HG03575 (cell line): ENCODE data around the gene CR2.

Experiments
- ATAC-seq: cut with Tn5 transposase; IDR thresholded peaks from one replicate; pipeline ENCODE4 v1.9.1; 2021; ENCODE audit not compliant: unreplicated experiment, insufficient number of reproducible peaks, low FRiP score; ENCODE audit errors: extremely low read depth

Gene CR2

DNA sequence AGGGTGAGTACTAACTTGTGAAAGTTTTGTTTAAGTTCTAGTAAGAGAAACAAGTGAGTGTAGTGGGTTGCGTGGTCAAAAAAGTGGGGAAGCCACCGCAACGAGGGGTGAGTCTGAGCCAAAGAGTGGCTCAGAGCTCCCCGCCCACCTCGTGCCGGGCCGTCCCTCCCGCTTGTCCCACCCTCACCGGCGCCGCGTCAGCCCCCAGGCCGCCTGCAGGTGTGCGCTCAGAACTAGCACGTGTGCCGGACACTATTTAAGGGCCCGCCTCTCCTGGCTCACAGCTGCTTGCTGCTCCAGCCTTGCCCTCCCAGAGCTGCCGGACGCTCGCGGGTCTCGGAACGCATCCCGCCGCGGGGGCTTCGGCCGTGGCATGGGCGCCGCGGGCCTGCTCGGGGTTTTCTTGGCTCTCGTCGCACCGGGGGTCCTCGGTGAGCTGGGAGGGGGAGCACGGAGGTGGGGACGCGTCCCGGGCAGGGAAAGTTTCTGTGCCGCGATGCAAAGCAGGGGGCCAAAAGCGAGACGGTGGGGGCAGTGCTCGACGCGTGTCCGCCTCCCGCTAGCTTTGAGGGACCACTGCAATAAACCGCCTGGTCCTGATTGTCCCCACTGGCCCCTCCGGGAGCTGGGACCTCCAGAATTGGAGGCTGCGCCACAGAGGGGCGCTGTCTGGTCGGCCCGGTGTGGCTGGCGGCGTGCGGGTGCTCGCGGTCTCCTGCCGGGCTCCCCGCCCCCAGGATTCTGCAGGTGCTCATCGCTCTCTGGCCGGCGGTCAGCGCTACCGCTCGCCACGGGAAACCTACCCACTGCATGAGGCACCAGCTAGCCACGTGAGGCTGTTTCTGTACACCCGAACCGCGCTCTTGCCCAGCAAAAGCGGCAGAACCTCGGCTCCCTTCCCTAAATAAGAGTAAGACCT lies at the start of gene CR2:
CR2 (plus strand) TSS at position 283 of the 919 bp plus-strand sequence; CDS start at position 374, 91 bp downstream.
- no peak for ATAC-seq

DNA sequence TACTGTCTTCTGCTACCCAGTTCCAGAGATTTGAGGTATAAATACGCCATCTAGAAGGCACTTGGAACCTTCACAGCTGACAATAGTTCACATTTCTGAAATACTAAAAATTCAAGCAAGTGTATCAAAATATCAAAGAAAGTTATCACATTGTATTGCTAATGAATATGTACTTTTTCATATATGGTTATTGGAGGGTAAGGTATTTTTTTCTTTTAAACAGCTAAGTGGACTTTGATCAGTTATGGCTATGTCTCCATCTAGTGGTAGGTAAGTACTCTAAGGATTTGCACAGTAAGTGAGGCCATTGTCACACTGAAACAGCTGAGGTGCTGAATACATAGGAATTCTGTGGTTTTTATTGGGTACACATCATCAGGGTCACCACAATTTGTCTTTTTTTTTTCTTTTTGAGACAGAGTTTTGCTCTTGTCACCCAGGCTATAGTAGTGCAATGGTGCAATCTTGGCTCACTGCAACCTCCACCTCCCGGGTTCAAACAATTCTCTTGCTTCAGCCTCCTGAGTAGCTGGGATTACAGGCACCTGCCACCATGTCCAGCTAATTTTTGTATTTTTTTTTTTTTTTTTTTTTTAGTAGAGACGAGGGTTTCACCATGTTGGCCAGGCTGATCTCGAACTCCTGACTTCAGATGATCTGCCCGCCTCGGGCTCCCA lies 49.1 kb upstream of the CR2 start:
- ATAC-seq = no peak

DNA sequence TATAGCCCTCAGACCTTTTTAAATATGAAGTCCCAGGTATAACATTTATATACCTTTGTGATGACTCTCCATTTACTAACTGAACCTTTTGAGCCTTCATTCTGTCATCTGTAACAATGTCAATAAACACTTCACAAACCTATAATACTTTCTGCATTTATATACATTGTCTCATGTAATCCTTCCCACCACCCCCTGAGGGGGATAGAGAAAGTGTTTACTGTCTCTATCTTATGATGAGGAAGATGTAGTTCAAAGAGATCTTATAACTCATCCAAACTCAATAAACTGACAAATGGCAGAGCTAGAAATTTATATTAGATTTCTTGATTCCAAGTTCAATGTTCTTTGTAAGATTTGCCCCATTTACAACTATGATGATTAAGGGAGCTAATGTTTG lies 48.3 kb upstream of the CR2 start:
- ATAC-seq = no peak

DNA sequence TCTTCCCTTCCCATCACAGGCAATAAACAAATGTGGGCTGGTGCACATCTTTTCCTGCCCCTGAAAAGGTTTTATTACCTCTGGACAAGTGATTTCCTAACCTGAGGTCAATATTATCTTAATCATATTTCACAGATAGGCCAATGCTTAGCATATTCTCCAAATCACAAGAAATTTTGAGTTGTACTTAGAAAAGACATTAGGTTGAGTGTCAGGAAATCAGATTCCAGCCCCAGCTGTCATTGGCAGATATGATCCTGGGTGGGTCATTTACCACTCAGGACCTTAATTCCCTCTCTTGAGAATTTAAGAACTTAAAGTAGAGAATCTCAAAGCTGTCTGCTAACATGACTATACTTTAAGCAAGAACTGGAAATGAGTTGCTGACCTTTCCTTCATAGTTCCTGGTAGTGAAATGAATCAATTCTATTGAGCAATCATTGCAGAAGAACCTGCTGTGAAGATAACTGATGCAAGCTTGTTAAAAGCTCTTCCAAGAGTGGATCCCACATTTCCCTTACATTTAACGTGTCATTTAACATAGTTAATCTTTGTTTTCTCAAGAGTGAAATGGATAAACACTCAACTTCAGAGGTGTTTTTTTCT lies 46.4 kb upstream of the CR2 start:
- no peak for ATAC-seq

DNA sequence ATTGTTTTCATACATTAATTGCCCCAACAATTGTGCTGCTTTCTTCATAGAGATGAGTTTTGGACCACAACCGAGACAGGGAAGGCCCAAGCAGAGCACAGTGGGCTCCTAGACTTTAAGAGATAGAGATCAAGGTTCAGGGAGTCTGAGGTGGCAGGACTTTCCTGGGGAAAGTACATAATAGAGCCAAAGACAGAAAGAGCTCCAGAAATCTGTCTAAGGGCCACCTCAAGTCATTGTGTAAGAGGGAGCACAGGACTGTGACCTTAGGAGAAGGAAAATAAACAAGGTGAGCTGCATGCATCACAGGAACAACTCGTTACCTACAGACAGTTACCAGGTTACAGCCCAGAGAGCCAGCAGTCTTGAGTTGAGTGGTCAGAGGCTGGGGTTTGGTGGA lies 41.3 kb upstream of the CR2 start:
- ATAC-seq = no peak

DNA sequence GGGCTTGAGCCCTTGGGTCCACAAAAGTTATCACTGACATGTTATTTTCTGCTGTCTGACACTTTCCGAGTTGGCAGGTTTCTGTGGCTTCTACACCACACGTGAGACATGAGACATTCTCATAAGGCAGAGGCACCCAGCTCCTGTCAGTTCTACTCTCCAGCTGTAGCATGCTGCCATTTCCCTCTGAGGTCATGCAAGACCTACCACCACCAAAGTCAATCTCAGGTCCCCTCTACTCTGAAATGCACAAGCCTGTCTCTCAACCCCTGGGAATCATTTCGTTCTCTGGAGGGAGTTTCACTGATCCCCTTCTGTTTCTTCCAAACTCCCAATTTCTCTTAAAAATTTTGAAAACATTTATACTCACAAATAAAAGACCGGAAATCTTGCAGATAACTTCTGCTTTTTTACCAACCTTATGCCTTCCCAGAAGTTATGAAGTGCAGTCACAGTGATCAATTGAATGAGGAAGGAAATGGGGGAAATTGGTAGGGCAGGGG lies 39.5 kb upstream of the CR2 start:
- ATAC-seq = peak; percentile 74

DNA sequence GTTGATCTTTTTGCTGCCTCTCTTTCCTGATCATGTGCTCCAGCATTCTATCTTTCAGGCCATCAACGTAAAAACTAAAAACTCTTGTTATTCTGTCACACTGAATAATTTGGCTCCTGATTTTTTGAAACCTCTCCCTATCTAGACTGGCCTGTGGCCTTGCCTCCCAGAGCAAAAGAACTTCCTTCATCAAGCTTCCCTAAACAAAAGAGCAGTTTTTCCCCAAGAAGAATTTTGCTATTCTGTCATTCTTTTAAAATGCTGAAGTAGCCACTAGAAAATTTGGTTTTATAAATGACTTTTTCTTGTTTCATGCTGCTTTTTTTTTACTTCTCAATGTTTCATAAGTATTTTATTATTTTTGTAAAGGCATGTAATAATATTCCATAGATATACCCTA lies 37.1 kb upstream of the CR2 start:
- no peak for ATAC-seq

DNA sequence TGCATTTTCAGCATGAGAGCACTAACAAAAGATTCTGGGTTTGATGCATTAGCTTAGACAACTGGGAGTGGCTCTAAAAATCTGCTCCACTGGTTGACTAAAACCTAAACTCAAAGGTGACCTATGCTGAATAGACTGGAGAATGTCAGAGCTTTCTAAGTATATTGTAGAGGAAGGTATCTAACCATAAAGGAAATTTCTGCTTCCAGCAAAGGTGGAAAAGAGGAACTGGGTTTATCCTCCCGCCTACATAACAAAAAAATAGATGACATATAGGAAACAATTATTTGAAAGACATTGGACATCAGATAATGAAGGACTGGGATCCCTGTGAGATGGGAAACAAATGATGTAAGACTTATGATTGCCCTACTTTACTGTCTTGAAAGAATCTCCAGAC lies 35.8 kb upstream of the CR2 start:
- no peak for ATAC-seq

DNA sequence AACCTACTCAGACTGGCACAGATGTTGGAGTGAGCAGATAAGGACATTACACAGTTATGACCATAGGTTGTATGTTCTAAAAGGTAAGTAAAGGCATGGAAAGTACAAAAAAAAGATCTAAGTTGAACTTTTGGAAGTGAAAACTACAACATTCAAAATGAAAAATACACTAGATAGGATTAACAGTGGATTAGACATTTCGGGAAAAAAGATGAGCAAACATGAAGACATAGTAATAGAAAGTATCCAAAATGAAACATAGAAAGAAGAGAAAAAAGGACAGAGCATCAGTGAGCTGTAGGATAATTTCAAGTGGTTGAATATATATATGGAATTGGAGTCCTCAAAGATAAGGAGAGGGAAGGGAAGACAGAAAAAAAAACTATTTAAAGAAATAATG lies 34.0 kb upstream of the CR2 start:
- no peak for ATAC-seq

DNA sequence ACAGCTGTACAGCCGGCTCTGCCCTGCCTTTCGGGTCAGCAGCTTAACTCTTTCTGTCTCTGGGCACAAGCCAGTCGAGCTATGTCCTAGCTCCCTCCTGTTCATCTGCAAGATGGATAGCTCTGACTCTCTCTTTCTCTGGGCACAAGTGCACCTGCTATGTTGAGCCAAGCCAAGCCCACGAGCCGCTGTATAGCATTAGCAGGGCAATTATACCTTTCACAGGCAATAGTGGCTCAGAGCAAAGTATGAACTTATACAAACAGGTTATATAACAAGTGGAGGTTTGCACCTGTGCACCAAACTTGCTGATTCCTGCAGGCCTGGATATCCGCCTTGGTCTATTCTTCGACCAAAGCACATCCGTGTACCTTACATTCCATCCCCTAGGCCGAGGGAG lies 33.0 kb upstream of the CR2 start:
- ATAC-seq = no peak

DNA sequence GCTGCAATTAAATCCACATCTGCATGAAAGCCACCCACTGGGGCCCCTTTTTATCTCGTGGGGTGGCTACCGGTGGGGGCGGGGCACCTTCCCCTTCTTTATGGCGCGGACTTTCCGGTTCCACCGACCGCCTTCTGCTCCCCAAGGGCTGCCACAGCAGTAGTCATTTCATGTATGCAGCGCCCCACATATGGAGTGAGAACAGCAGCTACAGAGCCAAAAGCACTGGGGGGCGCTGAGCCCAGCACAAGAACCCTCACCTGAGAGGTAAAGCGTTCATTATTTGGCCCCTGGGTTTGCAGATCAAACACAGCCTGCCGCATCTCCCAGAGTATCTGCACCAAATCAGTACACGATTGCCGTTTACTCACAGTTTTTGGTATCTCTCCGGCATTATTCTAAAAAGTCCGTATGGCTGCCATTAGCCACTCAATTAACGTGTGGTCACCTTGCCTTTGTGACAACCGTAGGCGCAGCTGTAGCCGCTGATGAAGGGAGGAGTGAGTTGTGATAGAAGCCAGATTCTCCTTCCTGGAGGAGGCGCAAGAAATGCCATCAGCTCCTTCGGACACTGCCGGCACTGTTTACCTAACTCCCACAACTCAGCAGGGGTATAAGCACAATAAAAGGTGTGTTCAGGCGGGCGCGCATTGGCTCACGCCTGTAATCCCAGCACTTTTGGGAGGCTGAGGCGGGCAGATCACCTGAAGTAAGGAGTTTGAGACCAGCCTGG lies 30.4 kb upstream of the CR2 start:
- ATAC-seq = no peak

DNA sequence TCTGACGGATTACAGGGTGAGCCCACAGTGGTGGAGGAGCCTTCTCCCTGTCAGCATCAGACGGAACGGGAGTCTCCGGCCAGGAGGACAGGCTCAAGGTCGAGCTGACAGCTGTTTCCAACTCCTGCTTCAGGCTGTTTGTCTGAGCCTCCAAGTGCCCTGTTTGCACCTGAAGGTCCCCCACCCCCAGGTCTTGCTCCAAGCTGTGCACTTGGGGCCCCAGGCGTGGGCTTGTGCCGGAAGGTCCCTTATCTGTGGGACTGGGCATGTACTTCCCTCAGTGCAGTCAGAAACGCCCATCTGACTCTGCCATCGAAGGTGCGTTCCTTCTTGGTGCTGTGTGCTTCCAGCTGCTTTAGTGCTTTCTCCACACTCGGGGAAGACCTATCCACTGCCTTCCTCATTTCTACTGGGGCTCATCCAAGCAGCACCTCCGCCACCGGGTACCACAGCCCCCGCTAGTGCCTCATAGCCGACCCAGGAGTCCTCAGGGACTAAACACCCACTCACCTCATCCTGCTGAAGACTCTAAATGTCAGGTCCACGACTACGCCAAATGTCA lies 29.5 kb upstream of the CR2 start:
- no peak for ATAC-seq

DNA sequence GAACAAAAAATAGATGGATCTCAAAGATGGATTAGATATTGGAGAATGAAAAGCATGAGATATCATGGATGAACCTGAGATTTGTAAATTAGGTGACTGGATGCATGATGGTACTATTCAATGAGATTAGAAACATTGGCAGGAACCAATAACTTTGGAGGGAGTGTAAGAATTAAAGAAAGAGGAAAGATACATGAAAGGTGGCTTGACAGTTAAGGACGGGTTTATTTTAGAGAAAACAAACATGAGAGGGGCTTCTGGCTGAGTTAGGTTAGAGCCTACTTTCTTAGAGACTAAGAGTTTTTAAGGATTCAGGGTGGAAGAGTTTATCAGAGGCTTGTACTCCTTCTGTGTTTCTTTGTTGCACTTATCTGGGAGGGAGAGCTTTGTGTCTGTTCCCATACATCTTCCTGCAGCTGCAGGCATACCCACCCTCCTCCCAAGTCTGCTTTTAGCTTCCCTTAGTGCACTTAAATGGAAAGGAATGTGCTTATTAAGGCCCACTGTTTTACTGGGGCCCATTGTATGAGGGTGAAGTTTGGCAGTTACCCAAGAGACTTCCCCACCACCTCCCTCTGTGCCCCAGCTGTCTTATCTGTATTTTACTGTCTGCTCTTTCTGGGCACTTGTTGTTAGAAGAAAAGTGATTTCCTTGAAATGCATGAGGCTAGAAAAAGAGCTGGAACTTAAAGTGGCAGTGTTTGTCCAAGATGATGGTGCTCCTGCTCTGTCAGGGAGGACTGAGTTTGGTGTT lies 26.1 kb upstream of the CR2 start:
- no peak for ATAC-seq

DNA sequence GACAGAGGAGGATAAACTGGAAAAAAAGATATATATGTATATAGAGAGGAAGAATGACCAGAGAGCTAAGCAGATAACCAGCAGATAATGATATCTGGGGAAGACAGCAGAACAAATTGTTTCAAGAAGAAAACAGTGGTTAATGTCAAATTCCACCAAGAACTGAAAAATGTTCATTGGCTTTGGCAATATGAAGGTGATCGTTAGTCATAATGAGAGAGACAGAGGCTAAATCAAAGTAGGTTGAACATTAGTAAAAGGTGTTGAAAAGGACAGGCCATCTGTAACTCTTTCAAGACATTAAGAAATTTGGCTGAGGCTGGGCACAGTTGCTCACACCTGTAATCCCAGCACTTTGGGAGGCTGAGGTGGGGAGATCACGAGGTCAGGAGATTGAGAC lies 25.3 kb upstream of the CR2 start:
- ATAC-seq = no peak

DNA sequence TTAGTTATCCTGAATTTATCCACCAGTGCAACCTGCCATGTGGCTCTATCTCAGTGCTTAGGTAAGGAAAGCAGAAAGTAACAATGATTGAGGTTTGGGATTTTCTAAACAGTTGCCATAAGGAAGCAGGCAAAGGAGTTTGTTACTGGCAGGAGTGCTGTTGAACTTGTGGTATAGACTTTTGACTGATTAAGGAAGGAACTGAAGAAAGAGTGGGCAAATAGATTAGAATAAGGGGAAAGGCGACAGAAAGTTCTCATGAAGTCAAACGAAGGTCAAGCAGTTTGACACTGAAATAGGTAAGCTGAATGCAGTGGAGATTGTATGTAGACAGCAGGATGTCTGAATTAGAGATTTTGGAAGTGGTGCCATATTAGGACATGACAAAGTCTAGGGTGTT lies 24.2 kb upstream of the CR2 start:
- no peak for ATAC-seq

DNA sequence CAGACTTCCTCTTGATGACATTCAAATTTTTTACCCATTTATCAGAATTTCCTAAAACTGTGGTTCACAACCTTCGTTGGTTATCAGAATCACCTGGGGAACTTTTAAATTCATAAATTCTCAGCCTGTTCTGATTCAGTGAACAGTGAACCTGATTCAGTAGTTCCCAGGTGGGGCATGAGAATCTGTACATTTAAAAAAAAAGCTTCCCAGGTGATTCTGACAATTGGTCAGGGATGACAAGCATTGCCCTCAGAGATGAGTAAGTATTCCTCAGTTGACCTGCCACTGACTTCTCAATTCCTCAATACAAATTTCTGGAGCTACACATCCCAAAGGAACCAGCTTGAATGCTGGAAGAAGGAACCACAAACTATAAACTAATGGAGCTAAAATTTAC lies 23.5 kb upstream of the CR2 start:
- ATAC-seq = no peak

DNA sequence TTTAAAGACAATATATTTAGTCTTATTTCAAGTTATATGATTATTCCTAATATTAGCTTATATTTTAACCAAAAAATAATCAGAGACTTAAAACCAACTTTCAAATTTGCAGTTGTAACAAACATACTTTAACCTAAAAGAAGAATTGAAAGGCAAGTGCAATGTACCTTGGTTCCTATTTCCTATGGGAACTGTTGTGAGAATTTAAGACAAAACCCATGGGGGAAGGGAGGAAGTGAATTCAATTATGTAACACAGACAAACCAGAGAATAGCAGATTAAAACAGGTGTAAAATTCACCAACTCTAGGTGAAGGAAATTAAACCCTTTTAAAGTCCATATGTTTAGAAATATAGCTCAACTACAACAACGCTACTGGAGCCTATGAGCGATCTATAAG lies 22.6 kb upstream of the CR2 start:
- no peak for ATAC-seq

DNA sequence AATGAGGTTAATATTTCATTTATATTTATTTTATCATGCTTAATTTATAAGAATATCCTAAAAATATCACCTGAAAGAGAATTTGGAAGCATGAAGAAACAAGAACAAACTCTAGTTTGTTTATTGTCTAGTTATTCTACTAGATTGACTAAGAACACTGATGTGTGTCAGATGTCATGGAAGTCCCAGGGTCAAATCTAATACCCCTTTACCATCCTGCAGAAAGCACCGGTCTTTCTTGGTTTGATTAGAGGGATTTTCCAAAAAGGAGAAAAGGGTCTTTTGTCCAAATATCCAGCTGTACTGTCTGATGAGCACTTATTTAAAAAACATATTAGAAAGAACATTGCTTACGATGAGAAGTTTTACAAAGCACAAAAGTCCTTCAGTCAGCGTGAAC lies 20.7 kb upstream of the CR2 start:
- ATAC-seq = no peak
